B cell (primary cell): ENCODE results near the gene AAK1. TPM values are rescaled to one million over a fixed set of nuclear protein-coding genes. Genes with fewer than 3 reads are reported as not detected.
A peak's percentile ranks its signal among the peaks of the same experiment; 100 is the strongest.

Experiments used
- ATAC-seq: fragments of 200-7000 bp; cut with Tn5 transposase; one replicate; pipeline ENCODE4 v1.10.0; 2021; ENCODE audit warnings: low read depth, mild to moderate bottlenecking, moderate number of reproducible peaks, moderate library complexity
- CTCF ChIA-PET: fragments of 350-600 bp; sonication (Branson Sonifier 250); formaldehyde crosslinking; loops from one replicate; lab custom pipeline; 2021; ENCODE audit warnings: antibody characterized with exemption, inconsistent platforms; lab: Charles Lee
- POLR2A ChIA-PET: fragments of 350-600 bp; sonication (Branson Sonifier 250); formaldehyde crosslinking; loops from one replicate; lab custom pipeline; 2021; ENCODE audit warnings: antibody characterized with exemption; lab: Charles Lee
- DNase-seq: peaks from one replicate; pipeline ENCODE4 v3.0.0; 2013
- H2AFZ ChIP-seq: 2 replicates; pipeline ENCODE4 v1.6.1; 2012; ENCODE audit warnings: mild to moderate bottlenecking, low read depth, low read length; ENCODE audit not compliant: insufficient read depth, poor library complexity, severe bottlenecking
- H3K27ac ChIP-seq, 2 donors: 1 replicate in 1 of 2; 2 replicates in 1 of 2; pipeline ENCODE4 v1.5.1; 2012 to 2013; ENCODE audit warnings: low read length in 2 of 2, mild to moderate bottlenecking in 2 of 2, moderate library complexity in 1 of 2
- H3K27me3 ChIP-seq, 4 experiments: fragments of 200-600 bp in 1 of 4; sonication (generic) in 1 of 4; replicated peaks in 1 of 4; 1 replicate in 2 of 4; 2 replicates in 2 of 4; pipeline versions ENCODE4 v1.6.1 to v1.7.0; 2013 to 2016; ENCODE audit warnings: low read length in 3 of 4, mild to moderate bottlenecking in 2 of 4, mixed read lengths in 1 of 4, moderate library complexity in 1 of 4; ENCODE audit not compliant: insufficient read depth in 4 of 4, control insufficient read depth in 3 of 4; ENCODE audit errors: control extremely low read depth in 1 of 4
- H3K36me3 ChIP-seq, 2 experiments: replicated peaks in 1 of 2; 1 replicate in 1 of 2; 2 replicates in 1 of 2; pipeline versions ENCODE4 v1.6.1 to v1.7.1; 2013; ENCODE audit warnings: low read length in 1 of 2; ENCODE audit not compliant: insufficient read depth in 2 of 2, control insufficient read depth in 1 of 2; ENCODE audit errors: control extremely low read depth in 1 of 2, extremely low read depth in 1 of 2
- H3K4me1 ChIP-seq, 2 donors: fragments of 200-600 bp in 1 of 2; sonication (generic) in 1 of 2; 1 replicate in 1 of 2; 2 replicates in 1 of 2; pipeline versions ENCODE4 v1.5.1 to v1.6.1; 2013 to 2017; ENCODE audit warnings: low read length in 2 of 2; ENCODE audit not compliant: control insufficient read depth in 2 of 2, insufficient read depth in 2 of 2
- H3K4me2 ChIP-seq: replicated peaks from 2 replicates; pipeline ENCODE3; 2012; ENCODE audit warnings: mild to moderate bottlenecking, low read depth, low read length; ENCODE audit not compliant: poor library complexity, severe bottlenecking
- H3K4me3 ChIP-seq, 5 experiments: fragments of 200-600 bp in 1 of 5; sonication (generic) in 1 of 5; 1 replicate in 3 of 5; 2 replicates in 2 of 5; pipeline versions ENCODE4 v1.5.1 to v1.7.0; 2011 to 2016; ENCODE audit warnings: low read length in 4 of 5, mild to moderate bottlenecking in 4 of 5, low read depth in 2 of 5, control low read depth in 1 of 5, moderate library complexity in 1 of 5; ENCODE audit not compliant: insufficient read depth in 1 of 5; ENCODE audit errors: control extremely low read depth in 1 of 5, extremely low read depth in 1 of 5
- H3K79me2 ChIP-seq: fragments of 200-600 bp; sonication (generic); one replicate; pipeline ENCODE4 v1.6.0; 2016; ENCODE audit warnings: low read length; ENCODE audit not compliant: control insufficient read depth, insufficient read depth
- H3K9ac ChIP-seq: fragments of 200-600 bp; sonication (generic); 2 replicates; pipeline ENCODE4 v1.6.1; 2017; ENCODE audit warnings: mild to moderate bottlenecking, low read length, moderate library complexity
- H3K9me3 ChIP-seq, 3 donors: one replicate each; pipeline versions ENCODE4 v1.6.1 to v1.7.1; 2013; ENCODE audit warnings: low read length in 2 of 3; ENCODE audit not compliant: control insufficient read depth in 2 of 3, insufficient read depth in 1 of 3; ENCODE audit errors: control extremely low read depth in 1 of 3
- H4K20me1 ChIP-seq: 2 replicates; pipeline ENCODE4 v1.6.0; 2012; ENCODE audit warnings: mild to moderate bottlenecking, low read length; ENCODE audit not compliant: insufficient read depth, control insufficient read depth, poor library complexity, severe bottlenecking
- H3K27ac Mint-ChIP-seq: one replicate; pipeline ENCODE4 v1.8.0; 2021; ENCODE audit warnings: mixed read lengths
- H3K27me3 Mint-ChIP-seq: one replicate; pipeline ENCODE4 v1.8.0; 2021; ENCODE audit warnings: mixed read lengths
- H3K4me1 Mint-ChIP-seq: one replicate; pipeline ENCODE4 v1.8.0; 2021; ENCODE audit warnings: mixed read lengths
- H3K4me3 Mint-ChIP-seq: one replicate; pipeline ENCODE4 v1.8.0; 2021; ENCODE audit warnings: mixed read lengths
- H3K9me3 Mint-ChIP-seq: one replicate; pipeline ENCODE4 v1.8.0; 2022; ENCODE audit warnings: mixed read lengths; ENCODE audit not compliant: insufficient read depth
- CTCF ChIP-seq: fragments of 200-600 bp; IDR thresholded peaks from one replicate; pipeline ENCODE4 v1.8.0; 2022; ENCODE audit warnings: antibody characterized with exemption, mild to moderate bottlenecking
- EZH2 ChIP-seq: IDR thresholded peaks from 2 replicates; pipeline ENCODE4 v1.6.1; 2012; ENCODE audit warnings: borderline replicate concordance, low read depth, mild to moderate bottlenecking, moderate library complexity, low read length; ENCODE audit not compliant: insufficient read depth, poor library complexity, severe bottlenecking
- WGBS: methylation state at CpG from one replicate; pipeline ENCODE4 v1.1.5; 2013; ENCODE audit warnings: missing lambda C conversion rate; ENCODE audit not compliant: insufficient coverage; 5-methylcytosine and 5-hydroxymethylcytosine counted together
- intact Hi-C: fragments of 100-400 bp; cut with micrococcal nuclease; formaldehyde crosslinking; loops from one replicate; pipeline ENCODE4 v1.10.0; 2022
- polyA plus RNA-seq: library from polyadenylated mRNA; depleted of rRNA; stranded (reverse); fragments of >200 nt; gene quantifications from 2 replicates; pipeline ENCODE4 v1.2.3, GENCODE V29; 2012
- total RNA-seq, 2 donors: library from RNA; stranded (reverse); fragments of 120-200 nt in 1 of 2; gene quantifications; 1 replicate in 1 of 2; 2 replicates in 1 of 2; pipeline versions ENCODE4 v1.2.3 to v1.2.4, GENCODE V29; 2013 to 2022

The AAK1 gene
- total and polyA plus RNA-seq, 2 donors (not counting 1 experiment from before 2014, with no cell fraction given): 2.4 to 7.2 TPM

- Histone ChIP-seq H3K79me2 (no peaks in the 10 kb centered on the region), H3K4me2 (no peak overlapping the region), H4K20me1 (no peaks in the 10 kb centered on the region), H3K36me3 (no peaks in the 10 kb centered on the region), H3K9ac (no peak overlapping the region), H3K4me1 (peaks cover 0 to 3% of the 10 kb centered on the region in 2 donors), H3K9me3 (peaks cover 0 to 5% (median 0%) of the 10 kb centered on the region in 3 donors), H2AFZ (no peak overlapping the region), H3K27me3 (peaks cover 0 to 51% (median 34%) of the 10 kb centered on the region in 4 experiments), H3K27ac (no peak overlapping the region), H3K4me3 (no peak overlapping the region)
- intact Hi-C loops: no loop called here
- Mint-ChIP-seq H3K4me3 (no peak overlapping the region), H3K9me3 (peaks cover 2% of the 10 kb centered on the region), H3K27me3 (peaks cover 65% of the 10 kb centered on the region), H3K4me1 (peaks cover 8% of the 10 kb centered on the region), H3K27ac (peak overlapping the region; percentile 29)
- ChIA-PET CTCF (interaction anchor here (1.0 to 1.1 kb wide), 2 partner anchors 38 to 131 kb away, joined by 3 read pairs; no protein-coding TSS in a partner anchor), POLR2A (no interaction called here)
- ATAC-seq (no peak), DNase-seq (no peak)
- TF ChIP-seq EZH2: no peak
- TF ChIP-seq CTCF: no peak
- WGBS: 95% methylated on average over 5 of the region's 5 CpGs
Observed at GRCh38 chr2:69686813-69687212, 43.3 kb upstream of the AAK1 start.

DNA sequence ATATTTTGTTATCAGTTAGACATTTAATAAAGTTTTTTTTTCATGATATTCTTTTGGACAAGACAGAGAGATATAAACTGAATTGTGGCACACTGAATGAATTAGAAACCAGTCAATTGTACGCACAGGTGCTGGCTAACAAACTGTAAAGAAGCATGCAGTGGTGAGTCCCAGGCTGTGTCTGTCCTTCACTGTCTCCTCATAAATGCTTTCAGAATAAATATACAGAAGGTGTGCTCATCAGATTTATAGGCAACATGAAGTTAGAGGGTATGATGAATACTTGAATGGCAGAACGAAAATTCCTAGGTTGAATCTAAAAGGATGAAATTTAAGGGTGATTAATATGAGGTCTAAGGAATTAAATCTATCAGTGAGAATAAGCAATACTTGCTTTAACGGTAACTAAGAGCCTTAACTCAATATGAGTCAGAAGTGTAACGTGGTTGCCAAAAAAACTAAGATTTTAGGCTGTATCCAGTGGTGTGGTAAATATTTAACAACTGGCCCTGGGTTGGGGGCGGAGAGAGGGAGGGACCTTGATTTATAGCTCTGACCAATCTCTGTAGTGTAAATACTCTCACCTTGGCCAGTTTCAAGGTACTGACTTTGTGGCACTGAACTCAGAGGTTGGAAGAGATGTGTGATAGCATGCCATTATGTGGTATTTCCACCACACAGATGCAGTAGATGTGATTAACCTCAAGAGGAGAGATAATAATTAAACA, 41.9 kb upstream of the AAK1 start:
- Histone ChIP-seq H3K27ac (no peak overlapping the region), H3K9ac (no peak overlapping the region), H3K27me3 (peaks cover 0 to 42% (median 32%) of the 10 kb centered on the region in 4 experiments), H3K79me2 (no peaks in the 10 kb centered on the region), H3K4me2 (no peak overlapping the region), H4K20me1 (no peaks in the 10 kb centered on the region), H2AFZ (no peak overlapping the region), H3K9me3 (peaks cover 0 to 5% (median 0%) of the 10 kb centered on the region in 3 donors), H3K4me1 (peaks cover under 1 to 4% of the 10 kb centered on the region in 2 donors), H3K4me3 (no peak overlapping the region), H3K36me3 (no peaks in the 10 kb centered on the region)
- POLR2A ChIA-PET: no interaction called here
- Mint-ChIP-seq H3K4me1 (peaks cover 9% of the 10 kb centered on the region), H3K9me3 (peaks cover 2% of the 10 kb centered on the region), H3K4me3 (no peak overlapping the region), H3K27me3 (peaks cover 66% of the 10 kb centered on the region), H3K27ac (no peak overlapping the region)
- TF ChIP-seq CTCF (no peak), EZH2 (no peak)
- CTCF ChIA-PET: no interaction called here
- intact Hi-C loops: no loop called here
- 85% methylated on average over 4 of the region's 5 CpGs for WGBS
- ATAC-seq (no peak), DNase-seq (no peak)
